Activated CD4-positive, alpha-beta T cell treated with anti-CD3 and anti-CD28 coated beads, Interleukin-2, amount 10 ng/mL, durations not matched to agents 24 days and 14 days (primary cell): Measurements from ENCODE around the gene EMX1. TPM values are rescaled to one million over a fixed set of nuclear protein-coding genes. Genes with fewer than 3 reads are reported as not detected.
A peak's percentile ranks its signal among the peaks of the same experiment; 100 is the strongest.

Source experiments
- DNase-seq: peaks from one replicate; pipeline ENCODE4 v3.0.0; 2022
- H3K27ac Mint-ChIP-seq: one replicate; pipeline ENCODE4 v1.8.0; 2022; ENCODE audit warnings: mild to moderate bottlenecking, mixed read lengths
- H3K27me3 Mint-ChIP-seq: one replicate; pipeline ENCODE4 v1.8.0; 2022; ENCODE audit warnings: mixed read lengths
- H3K36me3 Mint-ChIP-seq: one replicate; pipeline ENCODE4 v1.8.0; 2022; ENCODE audit warnings: low read depth, mild to moderate bottlenecking, mixed read lengths
- H3K4me1 Mint-ChIP-seq: one replicate; pipeline ENCODE4 v1.8.0; 2021; ENCODE audit warnings: mixed read lengths
- H3K4me3 Mint-ChIP-seq: one replicate; pipeline ENCODE4 v1.8.0; 2022; ENCODE audit warnings: mild to moderate bottlenecking, moderate library complexity, mixed read lengths
- H3K9me3 Mint-ChIP-seq: one replicate; pipeline ENCODE4 v1.8.0; 2021; ENCODE audit warnings: mixed read lengths
- intact Hi-C: fragments of 100-400 bp; cut with micrococcal nuclease; formaldehyde crosslinking; loops from one replicate; pipeline ENCODE4 v1.15.1; 2023
- total RNA-seq: library from RNA; stranded (reverse); gene quantifications from 2 replicates; pipeline ENCODE4 v1.2.3, GENCODE V29; 2022

The EMX1 gene
- total RNA-seq, 1 donor from 2014 or later: not detected

- H3K4me3 Mint-ChIP-seq: no peak overlapping the region
Measured at GRCh38 chr2:72949045-72949444, 31.7 kb downstream of the EMX1 start.

GRCh38 chr2:72949642-72950041 lies 32.3 kb downstream of the EMX1 start:
- Mint-ChIP-seq H3K4me3 (no peak overlapping the region), H3K36me3 (no peaks in the 10 kb centered on the region), H3K27ac (no peak overlapping the region), H3K4me1 (peaks cover 16% of the 10 kb centered on the region), H3K9me3 (no peaks in the 10 kb centered on the region), H3K27me3 (no peaks in the 10 kb centered on the region)
- intact Hi-C loops: no loop called here
- no peak for DNase-seq

More at GRCh38 chr2:72949045-72949444, 31.7 kb downstream of the EMX1 start:
- Mint-ChIP-seq H3K27me3 (no peaks in the 10 kb centered on the region), H3K27ac (no peak overlapping the region), H3K4me1 (peaks cover 11% of the 10 kb centered on the region), H3K36me3 (no peaks in the 10 kb centered on the region), H3K9me3 (no peaks in the 10 kb centered on the region)
- intact Hi-C loops: no loop called here
- DNase-seq: no peak

- intact Hi-C loops: no loop called here
- DNase-seq: no peak
- H3K4me1 Mint-ChIP-seq: peaks cover 19% of the 10 kb centered on the region
- no peaks in the 10 kb centered on the region for H3K27me3 Mint-ChIP-seq
- no peak overlapping the region for H3K4me3 Mint-ChIP-seq
- H3K36me3 Mint-ChIP-seq: no peaks in the 10 kb centered on the region
- H3K27ac Mint-ChIP-seq: no peak overlapping the region
- H3K9me3 Mint-ChIP-seq: no peaks in the 10 kb centered on the region
Measured at GRCh38 chr2:72950558-72951255, 33.4 kb downstream of the EMX1 start.

GRCh38 chr2:72951303-72952095 lies 34.2 kb downstream of the EMX1 start:
- Mint-ChIP-seq H3K27ac (no peak overlapping the region), H3K27me3 (no peaks in the 10 kb centered on the region), H3K4me3 (no peak overlapping the region), H3K9me3 (no peaks in the 10 kb centered on the region), H3K4me1 (peaks cover 19% of the 10 kb centered on the region), H3K36me3 (no peaks in the 10 kb centered on the region)
- DNase-seq: no peak
- intact Hi-C loops: no loop called here

GRCh38 chr2:72952110-72952823 lies 34.9 kb downstream of the EMX1 start:
- intact Hi-C loops: no loop called here
- Mint-ChIP-seq H3K27me3 (no peaks in the 10 kb centered on the region), H3K27ac (no peak overlapping the region), H3K4me1 (peaks cover 23% of the 10 kb centered on the region), H3K36me3 (no peaks in the 10 kb centered on the region), H3K4me3 (no peak overlapping the region), H3K9me3 (no peaks in the 10 kb centered on the region)
- no peak for DNase-seq

- Mint-ChIP-seq H3K4me3 (peak overlapping the region; percentile 87), H3K36me3 (peaks cover 1% of the 10 kb centered on the region), H3K9me3 (no peaks in the 10 kb centered on the region), H3K4me1 (peaks cover 24% of the 10 kb centered on the region), H3K27ac (peak overlapping the region; percentile 88), H3K27me3 (no peaks in the 10 kb centered on the region)
- no peak for DNase-seq
- intact Hi-C loops: no loop called here
Measured at GRCh38 chr2:72952961-72953360, 35.6 kb downstream of the EMX1 start.

GRCh38 chr2:72953528-72953927 lies 36.2 kb downstream of the EMX1 start:
- intact Hi-C loops: no loop called here
- H3K9me3 Mint-ChIP-seq: no peaks in the 10 kb centered on the region
- H3K27me3 Mint-ChIP-seq: no peaks in the 10 kb centered on the region
- peaks cover 1% of the 10 kb centered on the region for H3K36me3 Mint-ChIP-seq
- DNase-seq: no peak
- H3K4me3 Mint-ChIP-seq: peak overlapping the region; percentile 87
- H3K27ac Mint-ChIP-seq: peak overlapping the region; percentile 88
- peaks cover 26% of the 10 kb centered on the region for H3K4me1 Mint-ChIP-seq

- DNase-seq: peak; percentile 88
- Mint-ChIP-seq H3K36me3 (peaks cover 1% of the 10 kb centered on the region), H3K4me3 (peak overlapping the region; percentile 87), H3K27ac (peak overlapping the region; percentile 88), H3K27me3 (no peaks in the 10 kb centered on the region), H3K4me1 (peaks cover 27% of the 10 kb centered on the region), H3K9me3 (no peaks in the 10 kb centered on the region)
- intact Hi-C loops: no loop called here
Measured at GRCh38 chr2:72953976-72954375, 36.7 kb downstream of the EMX1 start.

- H3K27me3 Mint-ChIP-seq: no peaks in the 10 kb centered on the region
- intact Hi-C loops: no loop called here
- no peaks in the 10 kb centered on the region for H3K9me3 Mint-ChIP-seq
- H3K4me1 Mint-ChIP-seq: peaks cover 32% of the 10 kb centered on the region
- H3K27ac Mint-ChIP-seq: peak overlapping the region; percentile 88
- H3K4me3 Mint-ChIP-seq: peak overlapping the region; percentile 87
- no peak for DNase-seq
- H3K36me3 Mint-ChIP-seq: peaks cover 1% of the 10 kb centered on the region
Measured at GRCh38 chr2:72954376-72955227, 37.3 kb downstream of the EMX1 start.

- Mint-ChIP-seq H3K9me3 (no peaks in the 10 kb centered on the region), H3K27ac (no peak overlapping the region), H3K36me3 (peaks cover 1% of the 10 kb centered on the region), H3K27me3 (no peaks in the 10 kb centered on the region), H3K4me3 (peak overlapping the region; percentile 87), H3K4me1 (peaks cover 32% of the 10 kb centered on the region)
- intact Hi-C loops: no loop called here
- DNase-seq: no peak
Measured at GRCh38 chr2:72955228-72956049, 38.1 kb downstream of the EMX1 start.

GRCh38 chr2:72956050-72956395 lies 38.7 kb downstream of the EMX1 start:
- no peaks in the 10 kb centered on the region for H3K27me3 Mint-ChIP-seq
- no peak for DNase-seq
- no peak overlapping the region for H3K27ac Mint-ChIP-seq
- intact Hi-C loops: no loop called here
- peaks cover 32% of the 10 kb centered on the region for H3K4me1 Mint-ChIP-seq
- peaks cover 1% of the 10 kb centered on the region for H3K36me3 Mint-ChIP-seq
- H3K9me3 Mint-ChIP-seq: no peaks in the 10 kb centered on the region
- H3K4me3 Mint-ChIP-seq: no peak overlapping the region

GRCh38 chr2:72956936-72957335 lies 39.6 kb downstream of the EMX1 start:
- Mint-ChIP-seq H3K36me3 (peaks cover 1% of the 10 kb centered on the region), H3K27ac (peak overlapping the region; percentile 25)

More at GRCh38 chr2:72956936-72957335, 39.6 kb downstream of the EMX1 start:
- DNase-seq: no peak
- peaks cover 32% of the 10 kb centered on the region for H3K4me1 Mint-ChIP-seq
- H3K4me3 Mint-ChIP-seq: no peak overlapping the region
- no peaks in the 10 kb centered on the region for H3K27me3 Mint-ChIP-seq
- no peaks in the 10 kb centered on the region for H3K9me3 Mint-ChIP-seq
- intact Hi-C loops: no loop called here
